Activated CD4-positive, alpha-beta T cell treated with anti-CD3 and anti-CD28 coated beads, Interleukin-2, amount 50 U/mL, for 48 hours (primary cell): ENCODE measurements around the gene CD164.
"Not testable (repeated sequence)": the region's sequence is repeated elsewhere in the genome, so short reads cannot be mapped to it uniquely, and the experiment has no call there.

ENCODE experiments used
- DNase-seq, 2 experiments: peaks; one replicate each; pipeline ENCODE4 v3.0.0-alpha.2; 2020

Gene CD164

GRCh38 chr6:109373762-109374161 lies 8.5 kb downstream of the CD164 start:
- DNase-seq: peak; percentile 49 to 59

- DNase-seq: peak; percentile 9 to 21
Measured at GRCh38 chr6:109373331-109373730, 8.9 kb downstream of the CD164 start.

GRCh38 chr6:109372130-109372529 lies 10.1 kb downstream of the CD164 start:
- no peak for DNase-seq

- DNase-seq: no peak
Measured at GRCh38 chr6:109370792-109371191, 11.5 kb downstream of the CD164 start.

- no peak for DNase-seq
Measured at GRCh38 chr6:109370336-109370735, 11.9 kb downstream of the CD164 start.

- no peak for DNase-seq
Measured at GRCh38 chr6:109369728-109370127, 12.5 kb downstream of the CD164 start.

GRCh38 chr6:109364382-109365078 lies 17.7 kb downstream of the CD164 start:
- not testable (repeated sequence) for DNase-seq

- DNase-seq: no peak
Measured at GRCh38 chr6:109363753-109364152, 18.5 kb downstream of the CD164 start.

GRCh38 chr6:109362102-109362884 lies 20.0 kb downstream of the CD164 start:
- no peak for DNase-seq

GRCh38 chr6:109360791-109361190 lies 21.5 kb downstream of the CD164 start:
- DNase-seq: no peak

GRCh38 chr6:109360281-109360680 lies 22.0 kb downstream of the CD164 start:
- no peak for DNase-seq

GRCh38 chr6:109359248-109359647 lies 23.0 kb downstream of the CD164 start:
- no peak for DNase-seq

GRCh38 chr6:109358204-109358603 lies 24.1 kb downstream of the CD164 start:
- DNase-seq: no peak

GRCh38 chr6:109356237-109356636 lies 26.0 kb downstream of the CD164 start:
- no peak for DNase-seq

- DNase-seq: no peak
Measured at GRCh38 chr6:109351231-109352130, 30.8 kb downstream of the CD164 start.

GRCh38 chr6:109349419-109349987 lies 32.8 kb downstream of the CD164 start:
- DNase-seq: no peak

- no peak for DNase-seq
Measured at GRCh38 chr6:109348226-109348625, 34.0 kb downstream of the CD164 start.

- no peak for DNase-seq
Measured at GRCh38 chr6:109347779-109348178, 34.5 kb downstream of the CD164 start.

- DNase-seq: no peak
Measured at GRCh38 chr6:109345986-109346385, 36.3 kb downstream of the CD164 start.

- DNase-seq: no peak
Measured at GRCh38 chr6:109344226-109344625, 38.0 kb downstream of the CD164 start.

- no peak for DNase-seq
Measured at GRCh38 chr6:109343518-109343917, 38.7 kb downstream of the CD164 start.

- DNase-seq: no peak
Measured at GRCh38 chr6:109342911-109343310, 39.4 kb downstream of the CD164 start.

GRCh38 chr6:109342506-109342905 lies 39.8 kb downstream of the CD164 start:
- no peak for DNase-seq
